Osteocyte (in vitro differentiated cells): Measurements from ENCODE around the gene SLC22A3. TPM values are rescaled to one million over a fixed set of nuclear protein-coding genes. Genes with fewer than 3 reads are reported as not detected.

Experiments
- DNase-seq: peaks from one replicate; pipeline ENCODE4 v3.0.0; 2021; ENCODE audit warnings: mixed read lengths; ENCODE audit not compliant: unreplicated experiment; ENCODE audit errors: extremely low spot score
- H3K27ac Mint-ChIP-seq: one replicate; pipeline ENCODE4 v1.8.0; 2021; ENCODE audit warnings: mild to moderate bottlenecking, mixed read lengths; ENCODE audit not compliant: unreplicated experiment
- H3K27me3 Mint-ChIP-seq: one replicate; pipeline ENCODE4 v1.8.0; 2021; ENCODE audit warnings: mixed read lengths; ENCODE audit not compliant: unreplicated experiment
- H3K36me3 Mint-ChIP-seq: one replicate; pipeline ENCODE4 v1.8.0; 2021; ENCODE audit warnings: mixed read lengths; ENCODE audit not compliant: unreplicated experiment
- H3K4me1 Mint-ChIP-seq: one replicate; pipeline ENCODE4 v1.8.0; 2021; ENCODE audit warnings: mixed read lengths; ENCODE audit not compliant: unreplicated experiment
- H3K4me3 Mint-ChIP-seq: one replicate; pipeline ENCODE4 v1.8.0; 2021; ENCODE audit warnings: mild to moderate bottlenecking, moderate library complexity, mixed read lengths; ENCODE audit not compliant: unreplicated experiment
- H3K9me3 Mint-ChIP-seq: one replicate; pipeline ENCODE4 v1.8.0; 2021; ENCODE audit warnings: mixed read lengths; ENCODE audit not compliant: unreplicated experiment
- CTCF ChIP-seq: fragments of 200-600 bp; sonication (generic); IDR thresholded peaks from 2 replicates; pipeline ENCODE4 v1.5.0; 2021; ENCODE audit warnings: antibody characterized with exemption, mild to moderate bottlenecking, moderate library complexity
- total RNA-seq: library from RNA; stranded (reverse); gene quantifications from 2 replicates; pipeline ENCODE4 v1.2.1, GENCODE V29; 2021

Gene SLC22A3
- total RNA-seq, 1 donor from 2014 or later = not detected

- H3K27ac Mint-ChIP-seq = no peak overlapping the region
- TF ChIP-seq CTCF = no peak
- no peak for DNase-seq
- no peaks in the 10 kb centered on the region for H3K36me3 Mint-ChIP-seq
- peaks cover 33% of the 10 kb centered on the region for H3K27me3 Mint-ChIP-seq
- H3K4me3 Mint-ChIP-seq = no peak overlapping the region
- H3K4me1 Mint-ChIP-seq = peaks cover 6% of the 10 kb centered on the region
- H3K9me3 Mint-ChIP-seq = no peaks in the 10 kb centered on the region
Measured at GRCh38 chr6:160344271-160344670, 3.9 kb upstream of the SLC22A3 start.

GRCh38 chr6:160347259-160348222 is 637 bp upstream of the SLC22A3 start:
- Mint-ChIP-seq H3K4me1 (peaks cover 8% of the 10 kb centered on the region), H3K9me3 (no peaks in the 10 kb centered on the region), H3K4me3 (peak overlapping the region; percentile 33), H3K36me3 (no peaks in the 10 kb centered on the region), H3K27ac (no peak overlapping the region), H3K27me3 (peaks cover 63% of the 10 kb centered on the region)
- DNase-seq = no peak
- no peak for TF ChIP-seq CTCF

GRCh38 chr6:160349020-160349441 is 853 bp downstream of the SLC22A3 start:
- Mint-ChIP-seq H3K27ac (no peak overlapping the region), H3K27me3 (peaks cover 64% of the 10 kb centered on the region), H3K4me1 (peaks cover 8% of the 10 kb centered on the region), H3K9me3 (no peaks in the 10 kb centered on the region), H3K4me3 (peak overlapping the region; percentile 64), H3K36me3 (no peaks in the 10 kb centered on the region)
- TF ChIP-seq CTCF = no peak
- no peak for DNase-seq

GRCh38 chr6:160349814-160350350 is 1.7 kb downstream of the SLC22A3 start:
- no peak overlapping the region for H3K4me3 Mint-ChIP-seq
- no peaks in the 10 kb centered on the region for H3K9me3 Mint-ChIP-seq
- H3K27me3 Mint-ChIP-seq = peaks cover 61% of the 10 kb centered on the region
- no peak overlapping the region for H3K27ac Mint-ChIP-seq
- no peak for DNase-seq
- TF ChIP-seq CTCF = no peak
- H3K4me1 Mint-ChIP-seq = peaks cover 8% of the 10 kb centered on the region
- no peaks in the 10 kb centered on the region for H3K36me3 Mint-ChIP-seq

- no peak for DNase-seq
- H3K4me3 Mint-ChIP-seq = no peak overlapping the region
- no peak overlapping the region for H3K27ac Mint-ChIP-seq
- no peaks in the 10 kb centered on the region for H3K9me3 Mint-ChIP-seq
- H3K27me3 Mint-ChIP-seq = peaks cover 51% of the 10 kb centered on the region
- TF ChIP-seq CTCF = no peak
- no peaks in the 10 kb centered on the region for H3K36me3 Mint-ChIP-seq
- H3K4me1 Mint-ChIP-seq = peaks cover 5% of the 10 kb centered on the region
Measured at GRCh38 chr6:160353950-160354496, 5.8 kb downstream of the SLC22A3 start.
